HG03060 (cell line): ENCODE results near the gene HTR2A.

ENCODE experiments used
- ATAC-seq: cut with Tn5 transposase; IDR thresholded peaks from one replicate; pipeline ENCODE4 v1.9.1; 2021; ENCODE audit warnings: low read depth, moderate number of reproducible peaks; ENCODE audit not compliant: unreplicated experiment

The HTR2A gene

GRCh38 chr13:46896341-46897137, at the start of gene HTR2A:
Gene HTR2A, minus strand, starts transcription at chr13:46897053. Its CDS starts 1,147 bp downstream, at chr13:46895906.
- no peak for ATAC-seq

- ATAC-seq: no peak
Measured at GRCh38 chr13:46936525-46936924, 39.7 kb upstream of the HTR2A start.

GRCh38 chr13:46934749-46935148, 37.9 kb upstream of the HTR2A start:
- no peak for ATAC-seq

- ATAC-seq: no peak
Measured at GRCh38 chr13:46926916-46927590, 30.2 kb upstream of the HTR2A start.

DNA sequence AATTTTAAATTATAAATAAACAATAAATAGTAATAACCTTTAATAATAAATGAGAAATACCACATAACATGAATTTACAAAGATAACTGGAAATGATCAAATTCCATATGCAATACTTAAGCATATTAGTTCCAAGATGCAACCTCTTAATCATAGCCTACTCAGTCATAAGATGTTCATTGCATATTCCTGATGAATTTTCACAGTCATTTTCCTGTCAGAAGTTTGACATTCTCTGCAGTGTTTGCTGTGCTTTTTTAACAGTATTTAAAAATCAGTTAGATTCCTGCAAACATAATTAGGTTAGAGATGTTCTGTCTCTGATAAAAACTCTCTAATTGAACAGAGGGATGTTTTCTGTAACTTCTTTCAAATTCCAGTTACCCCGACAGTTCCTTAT, 28.6 kb upstream of the HTR2A start:
- no peak for ATAC-seq

- no peak for ATAC-seq
Measured at GRCh38 chr13:46914341-46914740, 17.5 kb upstream of the HTR2A start.

DNA sequence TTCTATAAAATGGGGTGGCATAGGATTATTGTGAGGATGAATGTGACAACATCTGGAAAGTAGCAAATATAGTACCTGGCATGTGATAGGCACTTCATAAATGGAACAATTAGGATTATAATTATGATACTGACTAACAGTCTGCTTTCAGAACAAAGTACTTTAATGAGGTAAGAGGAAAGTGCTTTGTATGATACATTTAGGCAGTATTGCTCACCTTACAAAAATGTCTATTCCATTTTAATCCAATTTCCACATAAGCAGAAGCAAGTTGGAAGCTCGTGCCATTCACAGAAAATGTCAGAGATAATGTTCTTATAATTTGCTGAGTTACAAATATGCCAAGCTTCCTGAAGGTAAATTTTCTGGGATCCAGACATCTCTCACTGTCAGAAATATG, 16.9 kb upstream of the HTR2A start:
- ATAC-seq: no peak

DNA sequence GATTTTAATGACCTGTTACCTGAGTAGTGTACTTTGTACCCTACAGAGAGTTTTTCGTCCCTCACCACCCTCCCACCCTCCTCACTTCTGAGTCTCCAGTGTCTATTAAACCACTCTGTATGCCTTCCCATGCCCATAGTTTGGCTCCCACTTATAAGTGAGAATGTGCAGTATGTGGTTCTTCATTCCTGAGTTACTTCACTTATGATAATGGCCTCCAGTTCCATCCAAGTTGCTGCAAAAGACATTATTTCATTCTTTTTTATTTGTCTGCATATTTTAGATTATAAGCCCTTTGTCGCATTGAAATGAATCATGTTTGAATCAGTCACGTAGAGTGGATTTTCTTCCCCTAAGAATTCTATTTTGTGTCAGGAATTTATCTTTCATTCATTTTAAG, 12.2 kb upstream of the HTR2A start:
- no peak for ATAC-seq

DNA sequence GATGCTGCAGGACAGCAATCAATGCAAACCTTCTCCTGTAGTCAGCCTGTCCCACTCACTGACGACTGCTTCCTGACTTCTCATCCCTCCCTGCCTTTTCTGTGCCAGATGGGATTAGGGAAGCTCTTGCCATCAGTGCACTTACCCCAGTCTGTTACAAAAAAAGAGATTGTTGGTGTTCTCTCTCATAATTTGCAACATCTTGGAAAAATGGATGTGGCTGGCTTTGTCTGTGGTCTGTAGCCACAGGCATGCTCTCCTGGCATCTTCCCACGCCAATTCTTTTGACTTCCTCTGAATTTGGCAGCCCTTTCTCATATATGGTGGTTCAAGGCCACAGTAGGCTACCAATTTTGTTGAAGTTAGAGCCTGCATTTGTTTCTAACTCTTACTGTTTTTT, 11.6 kb upstream of the HTR2A start:
- no peak for ATAC-seq

DNA sequence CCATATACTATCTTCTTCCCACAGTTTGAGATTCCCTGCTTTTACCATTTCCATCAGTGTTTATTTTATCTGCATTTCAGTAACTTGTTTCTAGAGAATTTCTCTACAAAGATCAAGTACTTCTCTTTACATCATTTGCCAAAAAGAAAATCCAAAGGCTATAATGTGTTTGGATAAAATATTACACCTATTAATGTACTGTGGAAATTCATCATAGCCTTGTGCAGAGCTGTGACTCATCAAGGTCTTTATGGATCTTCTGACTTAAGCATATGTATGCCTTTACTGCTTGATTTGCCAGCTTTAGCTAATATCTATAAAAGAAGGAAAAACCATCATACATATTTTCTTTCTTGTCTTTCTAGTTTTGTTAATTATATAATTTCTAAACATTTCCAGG, 9.6 kb upstream of the HTR2A start:
- ATAC-seq: no peak

DNA sequence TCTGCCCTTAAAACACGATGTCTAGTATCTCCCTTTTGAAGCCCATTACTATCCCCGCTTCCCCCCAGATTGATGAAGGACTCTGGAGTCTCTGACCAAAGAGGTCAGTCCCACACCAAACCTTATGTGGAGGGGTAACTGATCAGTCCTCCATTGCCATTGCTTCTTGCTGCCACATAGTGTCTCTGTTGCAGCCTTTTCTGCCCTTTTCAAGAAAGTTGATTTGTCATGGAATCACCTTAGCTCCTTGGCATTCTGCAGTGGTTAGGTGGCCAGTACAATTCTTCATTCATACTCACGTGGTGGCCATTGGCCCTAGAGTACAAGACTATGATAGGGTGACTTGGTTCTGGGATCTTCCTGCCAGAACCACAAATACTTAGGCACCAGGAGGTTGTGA, 8.4 kb upstream of the HTR2A start:
- ATAC-seq: no peak

GRCh38 chr13:46903748-46904147, 6.9 kb upstream of the HTR2A start:
- no peak for ATAC-seq

- ATAC-seq: no peak
Measured at GRCh38 chr13:46901721-46902120, 4.9 kb upstream of the HTR2A start.

GRCh38 chr13:46899801-46900200, 2.9 kb upstream of the HTR2A start:
- no peak for ATAC-seq

DNA sequence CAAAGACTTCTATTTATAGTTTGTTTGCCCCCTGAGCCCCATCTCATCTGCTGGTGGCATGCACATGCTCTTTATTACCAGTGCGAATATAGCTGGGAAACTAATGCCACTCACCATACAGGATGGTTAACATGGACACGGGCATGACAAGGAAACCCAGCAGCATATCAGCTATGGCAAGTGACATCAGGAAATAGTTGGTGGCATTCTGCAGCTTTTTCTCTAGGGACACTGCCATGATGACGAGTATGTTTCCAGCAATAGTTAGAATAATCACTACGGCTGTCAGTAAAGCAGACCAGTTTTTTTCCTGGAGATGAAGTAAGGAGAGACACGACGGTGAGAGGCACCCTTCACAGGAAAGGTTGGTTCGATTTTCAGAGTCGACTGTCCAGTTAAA, 1.5 kb downstream of the HTR2A start:
- ATAC-seq: no peak

- ATAC-seq: no peak
Measured at GRCh38 chr13:46894568-46894967, 2.3 kb downstream of the HTR2A start.

GRCh38 chr13:46893798-46894560, 2.9 kb downstream of the HTR2A start:
- ATAC-seq: no peak

DNA sequence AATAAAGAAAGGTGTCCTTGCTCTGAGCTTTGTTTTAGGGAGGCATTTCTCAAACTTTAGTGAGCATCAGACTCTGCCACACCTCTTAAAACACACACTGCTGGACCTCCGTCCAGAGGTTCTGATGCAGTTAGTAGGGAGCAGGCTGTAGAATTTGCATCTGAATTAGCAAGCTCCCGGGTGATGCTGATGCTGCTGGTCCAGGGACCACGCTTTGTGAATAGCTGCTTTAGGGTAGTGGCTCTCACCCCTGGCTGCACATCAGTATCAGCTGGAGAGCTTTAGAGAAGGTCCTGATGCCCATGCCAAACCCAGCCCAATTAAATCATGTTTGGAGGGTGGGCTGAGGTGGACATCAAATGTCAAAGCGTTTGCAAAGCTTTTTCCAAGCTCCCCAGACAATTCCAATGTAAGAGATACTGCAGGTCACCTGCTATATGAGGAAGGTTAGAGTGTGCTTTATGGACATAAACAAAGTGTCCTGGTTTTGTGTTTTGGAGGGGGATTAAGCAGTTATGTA, 3.6 kb downstream of the HTR2A start:
- no peak for ATAC-seq

DNA sequence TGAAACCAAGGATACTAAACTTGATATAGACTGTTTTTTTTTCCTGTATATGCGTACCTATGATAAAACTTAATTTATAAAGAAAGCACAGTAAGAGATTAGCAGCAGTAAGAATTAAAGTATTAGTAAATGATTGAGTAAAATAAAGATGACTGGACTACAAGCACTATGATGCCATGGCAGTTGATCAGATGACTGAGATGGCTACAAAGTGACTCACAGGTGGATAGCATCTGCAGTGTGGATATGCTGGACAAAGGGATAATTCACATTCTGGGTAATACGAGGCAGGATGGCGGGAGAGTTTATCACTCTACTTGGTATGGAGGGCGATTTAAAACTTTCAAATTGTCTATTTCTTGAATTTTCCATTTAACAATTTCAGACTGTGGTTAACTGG, 11.8 kb downstream of the HTR2A start:
- ATAC-seq: no peak

- no peak for ATAC-seq
Measured at GRCh38 chr13:46884531-46884930, 12.3 kb downstream of the HTR2A start.

- no peak for ATAC-seq
Measured at GRCh38 chr13:46881621-46882020, 15.2 kb downstream of the HTR2A start.
